ENCODE measurements around the gene PTGER2.

The PTGER2 gene

DNA sequence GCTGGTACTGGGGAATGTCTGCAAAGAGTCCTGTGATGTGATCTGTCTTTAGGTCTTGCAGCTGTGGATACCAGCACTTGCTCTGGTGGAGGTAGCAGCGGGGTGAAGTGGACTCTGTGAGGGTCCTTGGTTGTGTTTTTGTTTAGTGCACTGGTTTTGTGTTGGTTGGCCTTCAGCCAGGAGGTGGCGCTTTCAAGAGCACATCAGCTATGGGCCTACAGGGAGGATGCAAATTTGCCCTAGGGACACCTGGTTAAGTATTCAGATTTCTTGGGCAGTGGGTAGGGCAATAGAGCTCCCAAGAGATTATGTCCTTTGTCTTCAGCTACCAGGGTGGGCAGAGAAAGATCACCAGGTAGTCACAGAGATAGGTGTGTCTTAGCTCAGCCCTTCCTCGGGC is 63.8 kb downstream of the PTGER2 start:
- TF ChIP-seq EP300 (IDR thresholded peaks at IDR 0.05; ENCODE audit: borderline replicate concordance) (no peak), MAX (IDR thresholded peaks at IDR 0.05) (no peak), ZBTB7A (IDR thresholded peaks at IDR 0.05; ENCODE audit: low read depth) (no peak), TEAD4 (IDR thresholded peaks at IDR 0.05) (no peak), FOXM1 (IDR thresholded peaks at IDR 0.05; ENCODE audit: borderline replicate concordance, low read depth) (no peak), USF1 (IDR thresholded peaks at IDR 0.05) (no peak), EGR1 (IDR thresholded peaks at IDR 0.05) (no peak), YY1 (IDR thresholded peaks at IDR 0.05; ENCODE audit: low read depth) (no peak)

Measured in Ishikawa (cell line).